NCI-H1417 treated with DMSO at 0.1 percent for 48 hours (cell line): ENCODE measurements around the gene SLC4A4.

Experiments
- DNase-seq: peaks from one replicate; lab custom pipeline; 2025; lab: John Stamatoyannopoulos, UW

Gene SLC4A4

GRCh38 chr4:71338846-71339593 is at the start of gene SLC4A4:
TSS of gene SLC4A4 (plus strand) at chr4:71339020.
- no peak for DNase-seq

- no peak for DNase-seq
These were observed 48.7 kb upstream of the SLC4A4 start for GRCh38 chr4:71290074-71290473.

- DNase-seq: no peak
These were observed 48.3 kb upstream of the SLC4A4 start for GRCh38 chr4:71290476-71290875.

GRCh38 chr4:71292228-71292627 is 46.6 kb upstream of the SLC4A4 start:
- no peak for DNase-seq

- DNase-seq: no peak
These were observed 45.1 kb upstream of the SLC4A4 start for GRCh38 chr4:71293705-71294104.

- DNase-seq: no peak
These were observed 44.5 kb upstream of the SLC4A4 start for GRCh38 chr4:71294301-71294700.

GRCh38 chr4:71296945-71297344 is 41.9 kb upstream of the SLC4A4 start:
- DNase-seq: no peak

GRCh38 chr4:71300362-71300761 is 38.5 kb upstream of the SLC4A4 start:
- no peak for DNase-seq

GRCh38 chr4:71300964-71301363 is 37.9 kb upstream of the SLC4A4 start:
- DNase-seq: no peak

GRCh38 chr4:71303287-71303686 is 35.5 kb upstream of the SLC4A4 start:
- DNase-seq: no peak

- DNase-seq: no peak
These were observed 35.0 kb upstream of the SLC4A4 start for GRCh38 chr4:71303850-71304249.

- DNase-seq: no peak
These were observed 34.5 kb upstream of the SLC4A4 start for GRCh38 chr4:71304289-71304850.

GRCh38 chr4:71307729-71308128 is 31.1 kb upstream of the SLC4A4 start:
- no peak for DNase-seq

- DNase-seq: no peak
These were observed 16.4 kb upstream of the SLC4A4 start for GRCh38 chr4:71322425-71322824.

GRCh38 chr4:71333368-71333767 is 5.5 kb upstream of the SLC4A4 start:
- no peak for DNase-seq

- no peak for DNase-seq
These were observed 4.9 kb upstream of the SLC4A4 start for GRCh38 chr4:71333960-71334359.

- DNase-seq: no peak
These were observed 4.3 kb upstream of the SLC4A4 start for GRCh38 chr4:71334465-71334882.

GRCh38 chr4:71343670-71344466 is 5.0 kb downstream of the SLC4A4 start:
- DNase-seq: no peak

GRCh38 chr4:71346710-71347109 is 7.9 kb downstream of the SLC4A4 start:
- DNase-seq: no peak

GRCh38 chr4:71348586-71348985 is 9.8 kb downstream of the SLC4A4 start:
- no peak for DNase-seq

GRCh38 chr4:71355045-71355444 is 16.2 kb downstream of the SLC4A4 start:
- DNase-seq: no peak

GRCh38 chr4:71355971-71356370 is 17.2 kb downstream of the SLC4A4 start:
- DNase-seq: no peak
